H54 (cell line): Measurements from ENCODE around the gene CLRN1.

Experiments used
- DNase-seq: peaks from one replicate; pipeline ENCODE4 v3.0.0; 2011; ENCODE audit warnings: low spot score, mixed read lengths; ENCODE audit not compliant: insufficient read length
- FAIRE-seq: peaks from 3 replicates; lab custom pipeline; 2011; peaks lifted over from hg19 to GRCh38; lab: Jason Lieb, UNC
- POLR2A ChIP-seq: IDR thresholded peaks from 2 replicates; pipeline ENCODE4 v1.6.1; 2011; ENCODE audit warnings: low read depth, mild to moderate bottlenecking, low read length

CLRN1 gene

GRCh38 chr3:150960708-150961684 lies 11.5 kb downstream of the CLRN1 start:
- DNase-seq (no peak), FAIRE-seq (no peak)
- no peak for TF ChIP-seq POLR2A

GRCh38 chr3:150958683-150959082 lies 13.8 kb downstream of the CLRN1 start:
- TF ChIP-seq POLR2A, result no peak
- FAIRE-seq, result no peak
- no peak for DNase-seq

- FAIRE-seq (peak; percentile 23), DNase-seq (no peak)
- no peak for TF ChIP-seq POLR2A
These were observed 16.2 kb downstream of the CLRN1 start for GRCh38 chr3:150956376-150956775.

GRCh38 chr3:150951923-150952322 lies 20.6 kb downstream of the CLRN1 start:
- FAIRE-seq, result no peak
- DNase-seq, result no peak
- no peak for TF ChIP-seq POLR2A

GRCh38 chr3:150945226-150946032 lies 27.1 kb downstream of the CLRN1 start:
- TF ChIP-seq POLR2A, result no peak
- no peak for FAIRE-seq
- no peak for DNase-seq

- FAIRE-seq, result no peak
- TF ChIP-seq POLR2A, result no peak
- no peak for DNase-seq
These were observed 30.3 kb downstream of the CLRN1 start for GRCh38 chr3:150942221-150942620.

- no peak for TF ChIP-seq POLR2A
- FAIRE-seq (no peak), DNase-seq (no peak)
These were observed 35.8 kb downstream of the CLRN1 start for GRCh38 chr3:150936693-150937092.

GRCh38 chr3:150933473-150933995 lies 39.0 kb downstream of the CLRN1 start:
- no peak for FAIRE-seq

GRCh38 chr3:150931745-150932144 lies 40.8 kb downstream of the CLRN1 start:
- FAIRE-seq (no peak), DNase-seq (no peak)
- no peak for TF ChIP-seq POLR2A

More at GRCh38 chr3:150933473-150933995, 39.0 kb downstream of the CLRN1 start:
- no peak for TF ChIP-seq POLR2A
- no peak for DNase-seq

- no peak for TF ChIP-seq POLR2A
- no peak for DNase-seq
- FAIRE-seq, result no peak
These were observed 41.7 kb downstream of the CLRN1 start for GRCh38 chr3:150930839-150931238.

GRCh38 chr3:150928234-150928633 lies 44.3 kb downstream of the CLRN1 start:
- no peak for DNase-seq
- TF ChIP-seq POLR2A, result no peak
- FAIRE-seq, result no peak

GRCh38 chr3:150926328-150926727 lies 46.2 kb downstream of the CLRN1 start:
- no peak for DNase-seq
- no peak for FAIRE-seq
- no peak for TF ChIP-seq POLR2A

GRCh38 chr3:150925751-150926201 lies 46.8 kb downstream of the CLRN1 start:
- FAIRE-seq (no peak), DNase-seq (peak; percentile 25)
- no peak for TF ChIP-seq POLR2A

GRCh38 chr3:150922611-150923010 lies 49.9 kb downstream of the CLRN1 start:
- FAIRE-seq (no peak), DNase-seq (no peak)
- TF ChIP-seq POLR2A, result no peak
